ENCODE data around the gene VMAC.

VMAC gene

GRCh38 chr19:5957170-5957569 is 52.5 kb downstream of the VMAC start:
- H3K27me3 ChIP-seq (ENCODE audit: insufficient read depth, low read length, poor library complexity): no peaks in the 10 kb centered on the region
- H3K9ac ChIP-seq (ENCODE audit: low read depth, low read length): no peak overlapping the region
- H3K36me3 ChIP-seq (ENCODE audit: insufficient read depth, low read length): peaks cover 30% of the 10 kb centered on the region
- no peak overlapping the region for H2AFZ ChIP-seq (ENCODE audit: low read depth, low read length)
- H3K4me2 ChIP-seq (ENCODE audit: insufficient read depth, low read length): no peak overlapping the region
- no peak for DNase-seq
- H3K27ac ChIP-seq (ENCODE audit: low read length): no peak overlapping the region
- H3K79me2 ChIP-seq (ENCODE audit: insufficient read depth, low read length): peaks cover 100% of the 10 kb centered on the region
- TF ChIP-seq EZH2 (IDR thresholded peaks at IDR 0.05; ENCODE audit: borderline replicate concordance, low read depth, low read length, severe bottlenecking): no peak
- no peak for TF ChIP-seq CTCF (IDR thresholded peaks at IDR 0.05; ENCODE audit: borderline replicate concordance, extremely low read depth, low read length, poor library complexity, severe bottlenecking)
- no peaks in the 10 kb centered on the region for H3K9me3 ChIP-seq (ENCODE audit: insufficient read depth, low read length, severe bottlenecking)
- ATAC-seq (ENCODE audit: insufficient read depth, low read depth): no peak
- no peak overlapping the region for H3K4me3 ChIP-seq (ENCODE audit: low read depth in 1 of 2, low read length in 2 of 2)
- peaks cover 99% of the 10 kb centered on the region for H4K20me1 ChIP-seq (ENCODE audit: insufficient read depth, low read length)
- H3K4me1 ChIP-seq (ENCODE audit: insufficient read depth, low read length): peaks cover 38% of the 10 kb centered on the region

GRCh38 chr19:5958074-5958850 is 53.6 kb downstream of the VMAC start:
- Histone ChIP-seq H3K79me2 (ENCODE audit: insufficient read depth, low read length) (peaks cover 100% of the 10 kb centered on the region), H3K36me3 (ENCODE audit: insufficient read depth, low read length) (peaks cover 28% of the 10 kb centered on the region), H3K27ac (ENCODE audit: low read length) (no peak overlapping the region), H3K4me3 (ENCODE audit: low read depth in 1 of 2, low read length in 2 of 2) (no peak overlapping the region), H4K20me1 (ENCODE audit: insufficient read depth, low read length) (peaks cover 99% of the 10 kb centered on the region), H3K27me3 (ENCODE audit: insufficient read depth, low read length, poor library complexity) (no peaks in the 10 kb centered on the region), H3K4me2 (ENCODE audit: insufficient read depth, low read length) (no peak overlapping the region), H3K4me1 (ENCODE audit: insufficient read depth, low read length) (peaks cover 43% of the 10 kb centered on the region), H3K9me3 (ENCODE audit: insufficient read depth, low read length, severe bottlenecking) (no peaks in the 10 kb centered on the region), H2AFZ (ENCODE audit: low read depth, low read length) (no peak overlapping the region), H3K9ac (ENCODE audit: low read depth, low read length) (no peak overlapping the region)
- ATAC-seq (ENCODE audit: insufficient read depth, low read depth) (no peak), DNase-seq (no peak)
- TF ChIP-seq EZH2 (IDR thresholded peaks at IDR 0.05; ENCODE audit: borderline replicate concordance, low read depth, low read length, severe bottlenecking): no peak
- no peak for TF ChIP-seq CTCF (IDR thresholded peaks at IDR 0.05; ENCODE audit: borderline replicate concordance, extremely low read depth, low read length, poor library complexity, severe bottlenecking)

- no peak for TF ChIP-seq CTCF (IDR thresholded peaks at IDR 0.05; ENCODE audit: borderline replicate concordance, extremely low read depth, low read length, poor library complexity, severe bottlenecking)
- TF ChIP-seq EZH2 (IDR thresholded peaks at IDR 0.05; ENCODE audit: borderline replicate concordance, low read depth, low read length, severe bottlenecking): no peak
- no peak overlapping the region for H3K9ac ChIP-seq (ENCODE audit: low read depth, low read length)
- no peak overlapping the region for H3K4me3 ChIP-seq (ENCODE audit: low read depth in 1 of 2, low read length in 2 of 2)
- peaks cover 100% of the 10 kb centered on the region for H3K79me2 ChIP-seq (ENCODE audit: insufficient read depth, low read length)
- H3K9me3 ChIP-seq (ENCODE audit: insufficient read depth, low read length, severe bottlenecking): no peaks in the 10 kb centered on the region
- H3K4me1 ChIP-seq (ENCODE audit: insufficient read depth, low read length): peaks cover 43% of the 10 kb centered on the region
- ATAC-seq (ENCODE audit: insufficient read depth, low read depth) (no peak), DNase-seq (no peak)
- H2AFZ ChIP-seq (ENCODE audit: low read depth, low read length): no peak overlapping the region
- H3K36me3 ChIP-seq (ENCODE audit: insufficient read depth, low read length): peaks cover 28% of the 10 kb centered on the region
- H3K27ac ChIP-seq (ENCODE audit: low read length): no peak overlapping the region; the same call in 1 of the 2 replicates
- no peaks in the 10 kb centered on the region for H3K27me3 ChIP-seq (ENCODE audit: insufficient read depth, low read length, poor library complexity)
- peaks cover 99% of the 10 kb centered on the region for H4K20me1 ChIP-seq (ENCODE audit: insufficient read depth, low read length)
- no peak overlapping the region for H3K4me2 ChIP-seq (ENCODE audit: insufficient read depth, low read length)
Observed at GRCh38 chr19:5958851-5959122, 54.1 kb downstream of the VMAC start.
